IPS-18a (cell line): ENCODE measurements around the gene JPH2.

Source experiments
- H3K27ac ChIP-seq: one replicate; pipeline ENCODE4 v1.5.1; 2013; ENCODE audit warnings: low read length
- H3K27me3 ChIP-seq: one replicate; pipeline ENCODE4 v1.6.1; 2013; ENCODE audit warnings: mild to moderate bottlenecking, low read length; ENCODE audit not compliant: control insufficient read depth, insufficient read depth
- H3K36me3 ChIP-seq: one replicate; pipeline ENCODE4 v1.6.1; 2013; ENCODE audit warnings: low read depth, low read length; ENCODE audit not compliant: control insufficient read depth
- H3K4me1 ChIP-seq: one replicate; pipeline ENCODE4 v1.6.1; 2013; ENCODE audit warnings: low read depth, low read length; ENCODE audit not compliant: control insufficient read depth
- H3K4me3 ChIP-seq: one replicate; pipeline ENCODE4 v1.5.1; 2013; ENCODE audit warnings: low read length
- H3K9ac ChIP-seq: one replicate; pipeline ENCODE4 v1.6.1; 2013; ENCODE audit warnings: mild to moderate bottlenecking, low read length, moderate library complexity
- H3K9me3 ChIP-seq: one replicate; pipeline ENCODE4 v1.6.1; 2013; ENCODE audit warnings: low read depth, low read length; ENCODE audit not compliant: control insufficient read depth

The JPH2 gene

DNA sequence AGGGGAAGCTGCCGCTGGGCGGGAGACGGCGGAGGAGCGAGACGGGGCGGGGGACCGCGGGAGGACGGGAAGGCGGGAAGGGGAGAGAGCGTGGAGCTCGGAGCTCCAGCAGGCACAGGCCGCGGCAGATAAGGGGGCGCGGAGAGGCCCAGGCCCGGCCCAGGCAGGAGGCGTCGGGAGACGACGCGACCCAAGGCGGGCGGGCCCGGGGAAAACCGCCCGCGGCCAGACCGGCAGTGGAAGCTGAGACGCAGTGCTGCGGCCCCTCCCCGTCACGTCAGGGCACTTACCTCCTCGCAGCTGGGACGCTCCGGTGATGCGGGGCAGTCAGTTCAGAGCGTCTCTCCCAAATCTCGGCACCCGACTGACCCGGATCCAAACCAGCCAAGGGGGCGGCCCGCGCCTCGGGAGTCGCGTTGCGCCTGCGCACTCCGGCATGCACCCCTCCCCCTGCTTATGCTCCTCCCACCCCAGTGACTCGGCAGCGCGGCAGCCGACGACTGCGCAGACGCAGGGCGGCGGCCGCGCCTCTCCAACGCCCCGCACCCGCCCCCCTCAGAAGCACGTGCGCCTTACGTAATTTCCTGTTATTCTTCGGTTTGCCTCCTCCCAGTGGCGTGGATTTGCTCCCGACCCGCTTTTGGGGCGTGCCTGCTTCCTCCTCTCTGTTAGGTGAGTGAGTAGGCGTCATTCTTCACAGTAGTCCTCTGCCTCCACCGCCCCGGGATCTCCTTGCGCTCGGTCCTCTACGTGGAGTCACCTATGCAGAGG, 23.6 kb upstream of the JPH2 start, which contains the start of gene OSER1:
TSS of gene OSER1 (minus strand) at position 366 of the 771 bp plus-strand sequence. CDS start 3,814 bp downstream, outside the sequence.
- Histone ChIP-seq H3K9ac (peak within 1 kb of the TSS; percentile 97), H3K9me3 (no peaks in the 10 kb centered on the region), H3K36me3 (peaks cover 5% of the 10 kb centered on the region), H3K4me1 (peaks cover 16% of the 10 kb centered on the region), H3K27ac (peak within 1 kb of the TSS; percentile 94), H3K4me3 (peak within 1 kb of the TSS; percentile 99), H3K27me3 (no peaks in the 10 kb centered on the region)

DNA sequence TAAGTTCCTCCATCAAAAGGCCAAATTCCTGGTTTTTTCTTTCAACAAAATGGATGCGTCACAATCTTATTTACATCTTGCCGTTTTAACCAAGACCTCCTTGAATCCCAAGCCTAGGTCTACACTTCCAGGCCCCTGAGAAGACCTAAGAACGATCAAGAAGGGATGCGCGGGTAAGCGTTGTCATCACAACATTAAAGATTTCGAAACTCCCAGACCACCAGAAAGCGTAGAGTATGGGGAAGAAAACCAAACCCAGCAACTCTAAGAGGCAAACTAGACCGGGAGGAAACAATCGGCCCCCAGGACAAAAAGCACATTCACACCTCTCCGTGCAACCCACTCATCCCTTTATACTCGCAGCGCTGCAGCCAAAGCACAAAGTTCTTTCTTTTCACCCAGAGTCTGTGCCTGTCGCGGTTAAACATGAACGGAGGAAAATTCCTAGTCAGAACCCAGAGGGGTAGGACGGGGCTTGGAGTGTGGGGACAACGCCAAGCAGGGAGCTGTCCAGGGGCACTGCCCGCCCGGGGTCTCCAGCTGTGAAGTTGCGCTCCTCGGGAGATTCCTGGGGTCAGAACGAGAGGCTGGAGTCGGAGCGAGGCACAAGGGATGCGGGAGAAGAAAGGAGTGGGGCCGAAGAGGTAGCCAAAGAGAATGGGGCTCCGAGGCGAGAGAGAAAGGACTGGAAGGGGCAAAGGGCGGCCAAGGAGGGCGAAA, 22.9 kb upstream of the JPH2 start:
- Histone ChIP-seq H3K27ac (peak overlapping the region; percentile 94), H3K4me3 (peak overlapping the region; percentile 99), H3K4me1 (peaks cover 16% of the 10 kb centered on the region), H3K27me3 (no peaks in the 10 kb centered on the region), H3K9ac (peak overlapping the region; percentile 97), H3K36me3 (peaks cover 11% of the 10 kb centered on the region), H3K9me3 (no peaks in the 10 kb centered on the region)

DNA sequence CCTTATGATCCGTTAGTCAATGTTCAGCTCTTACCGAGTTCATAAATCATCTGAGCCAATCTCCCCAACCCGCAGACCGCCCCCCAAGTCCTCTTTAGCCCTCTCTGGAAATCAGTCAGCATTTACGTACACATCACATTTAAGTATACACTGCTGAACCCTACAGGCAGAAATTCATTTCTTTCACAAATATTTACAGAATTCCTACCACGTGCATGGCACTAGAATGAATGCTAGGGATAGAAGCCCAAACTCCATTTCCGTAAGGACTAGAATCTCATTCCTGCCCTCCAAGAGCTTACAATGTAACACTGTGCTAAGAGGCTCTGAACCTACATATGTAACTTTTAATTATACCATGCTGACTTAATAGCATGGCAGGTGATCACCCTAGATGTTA, 21.8 kb upstream of the JPH2 start:
- Histone ChIP-seq H3K27me3 (no peaks in the 10 kb centered on the region), H3K4me3 (peak overlapping the region; percentile 99), H3K9ac (peak overlapping the region; percentile 97), H3K27ac (no peak overlapping the region), H3K9me3 (no peaks in the 10 kb centered on the region), H3K36me3 (peaks cover 15% of the 10 kb centered on the region), H3K4me1 (peaks cover 16% of the 10 kb centered on the region)

DNA sequence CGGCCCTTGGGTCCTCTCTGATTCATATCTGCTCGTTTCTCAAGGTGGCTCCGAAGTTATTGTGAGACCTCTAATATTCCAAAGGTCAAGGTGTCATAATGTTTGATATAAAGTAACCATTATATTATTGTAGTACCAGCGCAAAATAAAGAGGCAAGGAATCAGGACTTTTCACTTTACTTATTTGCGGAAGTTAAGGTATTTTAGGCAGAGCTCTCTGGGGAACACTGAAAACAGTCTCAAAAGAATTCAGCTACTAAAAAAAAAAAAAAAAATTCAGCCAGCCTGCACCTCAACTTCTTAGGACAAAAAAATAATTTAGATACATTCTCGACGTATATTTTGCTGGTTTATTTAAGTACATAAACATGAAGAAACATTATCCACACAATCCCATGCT, 21.2 kb upstream of the JPH2 start:
- Histone ChIP-seq H3K4me1 (peaks cover 16% of the 10 kb centered on the region), H3K4me3 (peak overlapping the region; percentile 99), H3K9ac (no peak overlapping the region), H3K27ac (no peak overlapping the region), H3K36me3 (peaks cover 15% of the 10 kb centered on the region), H3K9me3 (no peaks in the 10 kb centered on the region), H3K27me3 (no peaks in the 10 kb centered on the region)

DNA sequence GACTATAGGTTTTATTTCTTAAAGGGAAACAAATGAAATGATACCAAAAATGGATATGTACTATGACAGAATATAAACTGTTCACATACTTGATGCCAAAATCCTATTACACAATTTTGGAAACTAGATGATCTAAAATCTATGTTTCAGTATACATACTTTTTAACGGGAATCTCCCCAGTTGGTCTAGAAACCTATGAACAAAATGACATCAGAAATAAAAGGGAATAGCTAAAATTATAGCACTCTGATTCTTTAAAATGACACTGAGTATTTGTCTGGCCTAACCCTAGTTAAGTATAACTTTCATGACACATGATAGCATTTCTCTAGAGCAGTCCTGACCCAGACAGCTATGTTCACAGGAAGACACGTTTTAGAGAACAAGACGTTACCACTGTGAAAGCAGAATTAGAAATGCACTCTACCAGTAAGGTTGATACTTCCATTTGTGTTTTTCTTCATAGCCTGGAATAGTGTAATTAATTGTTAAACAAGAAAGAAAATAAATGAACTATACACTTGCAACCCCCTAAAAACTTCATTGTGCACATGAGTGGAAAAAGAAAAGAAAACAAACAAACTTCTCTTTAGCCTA, 20.2 kb upstream of the JPH2 start:
- Histone ChIP-seq H3K9me3 (no peaks in the 10 kb centered on the region), H3K4me1 (peaks cover 16% of the 10 kb centered on the region), H3K36me3 (peaks cover 22% of the 10 kb centered on the region), H3K9ac (no peak overlapping the region), H3K27ac (no peak overlapping the region), H3K27me3 (no peaks in the 10 kb centered on the region), H3K4me3 (no peak overlapping the region)

DNA sequence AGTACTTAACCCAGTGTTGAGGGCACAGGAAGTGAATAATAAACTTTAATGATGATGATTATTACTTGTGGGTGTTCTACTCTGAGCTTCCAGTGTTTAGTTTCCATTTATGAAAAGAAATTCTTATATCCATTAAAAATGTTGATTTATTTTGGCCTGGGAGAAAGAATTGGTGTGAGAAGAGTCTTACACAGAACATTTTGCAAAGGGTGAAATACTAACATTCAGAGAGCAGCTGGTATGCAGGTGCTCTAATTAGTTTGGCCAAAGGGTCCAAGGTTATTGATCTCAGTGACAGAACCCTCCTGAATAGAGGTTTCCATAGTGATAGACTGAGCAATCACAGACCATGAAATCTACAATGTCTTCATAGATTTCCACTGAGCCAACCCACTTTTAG, 19.1 kb upstream of the JPH2 start:
- Histone ChIP-seq H3K9ac (no peak overlapping the region), H3K27ac (no peak overlapping the region), H3K9me3 (no peaks in the 10 kb centered on the region), H3K36me3 (peaks cover 33% of the 10 kb centered on the region), H3K27me3 (no peaks in the 10 kb centered on the region), H3K4me3 (no peak overlapping the region), H3K4me1 (peaks cover 12% of the 10 kb centered on the region)

DNA sequence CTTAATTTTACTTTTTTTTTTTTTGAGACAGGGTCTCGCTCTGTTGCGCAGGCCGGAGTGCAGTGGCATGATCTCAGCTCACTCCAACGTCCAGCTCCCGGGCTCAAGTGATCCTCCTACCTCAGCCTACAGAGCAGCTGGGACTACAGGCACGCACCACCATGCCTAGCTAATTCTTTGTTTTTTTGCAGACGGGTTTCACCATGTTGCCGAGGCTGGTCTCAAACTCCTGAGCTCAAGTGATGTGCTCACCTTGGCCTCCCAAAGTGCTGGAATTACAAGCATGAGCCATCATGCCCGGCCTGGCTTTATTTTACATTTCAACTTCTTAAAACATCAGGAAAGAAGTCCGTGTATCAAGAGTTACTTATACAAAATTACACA, 17.8 kb upstream of the JPH2 start:
- peaks cover 46% of the 10 kb centered on the region for H3K36me3 ChIP-seq
- H3K9ac ChIP-seq: no peak overlapping the region
- H3K27me3 ChIP-seq: no peaks in the 10 kb centered on the region
- H3K4me3 ChIP-seq: no peak overlapping the region
- H3K4me1 ChIP-seq: peaks cover 12% of the 10 kb centered on the region
- no peaks in the 10 kb centered on the region for H3K9me3 ChIP-seq
- no peak overlapping the region for H3K27ac ChIP-seq

DNA sequence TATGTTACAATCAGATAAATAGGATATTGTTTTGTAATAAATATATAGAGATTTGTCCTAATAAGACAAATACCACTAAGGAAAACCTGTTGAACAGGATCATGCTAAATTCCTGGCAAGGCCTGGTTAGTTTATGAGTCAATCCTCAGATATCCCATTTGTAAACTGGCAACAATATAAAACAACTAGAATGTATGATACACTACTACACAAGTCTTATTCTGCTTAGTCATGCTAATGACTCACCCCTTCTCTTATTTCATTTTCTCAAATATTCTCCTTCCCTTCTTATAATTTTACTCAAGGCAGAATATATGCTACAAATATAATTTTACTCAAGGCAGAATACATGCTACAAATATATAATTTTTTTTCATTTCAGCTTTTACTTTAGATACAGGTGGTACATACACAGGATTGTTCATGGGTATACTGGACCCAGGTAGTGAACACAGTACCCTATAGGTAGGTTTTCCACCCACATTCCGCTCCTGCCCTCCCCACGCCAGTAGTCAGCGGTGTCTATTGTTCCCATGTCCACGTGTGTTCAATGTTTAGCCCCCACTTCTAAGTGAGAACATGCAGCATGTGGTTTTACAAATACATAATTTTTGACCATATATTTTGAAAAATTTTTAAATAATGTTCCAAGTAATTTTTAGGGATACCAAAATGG, 17.3 kb upstream of the JPH2 start:
- H3K9me3 ChIP-seq: no peaks in the 10 kb centered on the region
- no peaks in the 10 kb centered on the region for H3K27me3 ChIP-seq
- peaks cover 10% of the 10 kb centered on the region for H3K4me1 ChIP-seq
- H3K36me3 ChIP-seq: peaks cover 52% of the 10 kb centered on the region
- H3K9ac ChIP-seq: no peak overlapping the region
- H3K27ac ChIP-seq: no peak overlapping the region
- no peak overlapping the region for H3K4me3 ChIP-seq

DNA sequence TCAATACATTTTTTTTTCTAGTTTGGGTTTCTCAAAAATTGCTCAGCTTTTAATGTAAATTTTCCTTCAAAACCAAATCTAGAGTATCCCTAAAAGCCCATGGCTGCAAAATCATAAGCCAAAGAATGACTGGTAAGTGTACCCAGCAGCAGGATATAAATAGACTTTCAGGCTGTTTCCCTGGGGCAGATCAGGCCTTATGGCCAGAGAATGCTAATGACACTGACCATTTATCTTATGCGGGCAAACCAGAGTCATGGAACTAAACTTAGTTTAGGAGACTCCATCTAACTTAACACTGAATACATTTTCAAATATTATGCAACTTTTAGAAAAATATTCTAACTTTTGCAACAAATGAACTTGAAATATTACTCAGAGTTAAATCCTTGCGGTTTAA, 16.2 kb upstream of the JPH2 start:
- peaks cover 59% of the 10 kb centered on the region for H3K36me3 ChIP-seq
- H3K9me3 ChIP-seq: no peaks in the 10 kb centered on the region
- H3K4me3 ChIP-seq: no peak overlapping the region
- no peak overlapping the region for H3K9ac ChIP-seq
- H3K27ac ChIP-seq: no peak overlapping the region
- H3K27me3 ChIP-seq: no peaks in the 10 kb centered on the region
- H3K4me1 ChIP-seq: no peaks in the 10 kb centered on the region

DNA sequence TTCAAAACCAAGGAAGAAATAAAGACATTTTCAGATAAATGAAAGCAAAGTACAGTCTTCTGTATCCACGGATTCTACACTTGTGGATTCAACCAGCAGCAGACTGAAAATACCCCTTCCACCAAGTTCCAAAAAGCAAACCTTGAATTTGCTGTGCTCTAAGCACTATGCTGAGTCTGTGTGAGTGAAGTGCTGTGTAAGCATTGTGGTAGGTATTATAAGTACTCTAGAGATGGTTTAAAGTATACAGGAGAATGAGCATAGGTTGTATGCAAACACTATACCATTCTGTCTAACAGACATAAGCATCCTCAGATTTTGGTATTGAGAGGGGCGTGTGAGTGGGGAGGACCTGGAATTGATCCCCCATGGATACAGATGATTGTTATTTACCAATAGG, 14.0 kb upstream of the JPH2 start:
- no peak overlapping the region for H3K4me3 ChIP-seq
- no peak overlapping the region for H3K27ac ChIP-seq
- no peaks in the 10 kb centered on the region for H3K9me3 ChIP-seq
- H3K4me1 ChIP-seq: no peaks in the 10 kb centered on the region
- H3K27me3 ChIP-seq: no peaks in the 10 kb centered on the region
- peaks cover 73% of the 10 kb centered on the region for H3K36me3 ChIP-seq
- H3K9ac ChIP-seq: no peak overlapping the region

DNA sequence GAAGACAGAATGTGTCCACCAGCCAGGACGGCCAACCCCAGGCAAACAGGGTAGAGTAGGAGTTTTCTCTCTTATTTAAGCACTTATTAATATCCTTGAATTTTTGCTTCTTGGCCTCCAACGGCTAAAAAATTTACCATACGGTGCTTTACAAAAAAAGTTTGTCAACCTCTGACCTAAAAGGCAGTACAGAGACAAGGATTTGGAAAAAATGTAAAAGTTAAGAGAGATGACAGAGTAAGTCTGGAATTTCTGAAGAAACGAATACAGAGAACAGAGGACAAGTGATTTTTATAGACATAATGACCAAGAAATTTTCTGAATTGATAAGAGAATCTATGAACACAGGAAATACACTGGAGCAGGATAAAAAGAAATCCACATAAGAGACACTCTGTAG, 13.4 kb upstream of the JPH2 start:
- no peaks in the 10 kb centered on the region for H3K4me1 ChIP-seq

More for the DNA sequence above, 13.4 kb upstream of the JPH2 start:
- H3K4me3 ChIP-seq: no peak overlapping the region
- no peaks in the 10 kb centered on the region for H3K27me3 ChIP-seq
- no peak overlapping the region for H3K27ac ChIP-seq
- no peaks in the 10 kb centered on the region for H3K9me3 ChIP-seq
- H3K36me3 ChIP-seq: peaks cover 72% of the 10 kb centered on the region
- no peak overlapping the region for H3K9ac ChIP-seq
